Transverse colon (tissue), 3 donors: ENCODE data around the gene ZFAND5.

ENCODE experiments used
- EP300 ChIP-seq: sonication (generic); formaldehyde crosslinking; IDR thresholded peaks from one replicate; pipeline ENCODE4 v1.6.1; 2017; ENCODE audit warnings: antibody characterized with exemption, low read depth
- POLR2A ChIP-seq: fragments of 450-650 bp; IDR thresholded peaks from one replicate; pipeline ENCODE4 v1.6.1; 2016; ENCODE audit warnings: antibody characterized with exemption, mild to moderate bottlenecking, moderate library complexity
- TF ChIP-seq, protein P1 (sequence below), 5 experiments: fragments of 200-600 bp in 3 of 5; fragments of 450-650 bp in 2 of 5; sonication (generic) in 3 of 5; IDR thresholded peaks; 1 replicate in 2 of 5; 2 replicates in 3 of 5; pipeline ENCODE4 v1.5.1; 2016 to 2017; ENCODE audit warnings: antibody characterized with exemption in 5 of 5, inconsistent platforms in 3 of 5, mild to moderate bottlenecking in 2 of 5, moderate library complexity in 1 of 5

DNA sequence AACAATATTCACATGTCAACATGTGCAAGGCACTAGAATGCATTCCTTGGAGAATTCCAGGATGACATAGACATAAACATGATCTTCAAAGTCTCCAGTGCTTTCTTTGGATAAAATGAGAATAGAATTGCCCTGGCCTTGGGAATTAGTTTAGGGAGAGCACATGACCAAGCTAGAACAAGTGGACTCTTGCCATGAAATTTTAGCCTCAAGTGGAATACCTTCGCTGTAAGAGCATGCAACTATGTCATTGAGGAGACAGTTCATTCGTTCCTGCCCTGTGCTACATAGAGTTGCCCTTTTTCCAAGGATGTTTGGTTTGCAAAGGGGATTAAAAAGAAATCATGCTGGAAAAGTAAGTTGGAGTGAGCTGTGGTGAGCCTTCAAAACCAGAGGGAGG lies 42.7 kb downstream of the ZFAND5 start:
- TF ChIP-seq, protein P1, sequence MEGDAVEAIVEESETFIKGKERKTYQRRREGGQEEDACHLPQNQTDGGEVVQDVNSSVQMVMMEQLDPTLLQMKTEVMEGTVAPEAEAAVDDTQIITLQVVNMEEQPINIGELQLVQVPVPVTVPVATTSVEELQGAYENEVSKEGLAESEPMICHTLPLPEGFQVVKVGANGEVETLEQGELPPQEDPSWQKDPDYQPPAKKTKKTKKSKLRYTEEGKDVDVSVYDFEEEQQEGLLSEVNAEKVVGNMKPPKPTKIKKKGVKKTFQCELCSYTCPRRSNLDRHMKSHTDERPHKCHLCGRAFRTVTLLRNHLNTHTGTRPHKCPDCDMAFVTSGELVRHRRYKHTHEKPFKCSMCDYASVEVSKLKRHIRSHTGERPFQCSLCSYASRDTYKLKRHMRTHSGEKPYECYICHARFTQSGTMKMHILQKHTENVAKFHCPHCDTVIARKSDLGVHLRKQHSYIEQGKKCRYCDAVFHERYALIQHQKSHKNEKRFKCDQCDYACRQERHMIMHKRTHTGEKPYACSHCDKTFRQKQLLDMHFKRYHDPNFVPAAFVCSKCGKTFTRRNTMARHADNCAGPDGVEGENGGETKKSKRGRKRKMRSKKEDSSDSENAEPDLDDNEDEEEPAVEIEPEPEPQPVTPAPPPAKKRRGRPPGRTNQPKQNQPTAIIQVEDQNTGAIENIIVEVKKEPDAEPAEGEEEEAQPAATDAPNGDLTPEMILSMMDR (IDR thresholded peaks at IDR 0.05), result no peak
- TF ChIP-seq EP300 (no peak), POLR2A (no peak)
